Gastrocnemius medialis (tissue), 4 donors: ENCODE results near the gene CAMTA1. TPM values are rescaled to one million over a fixed set of nuclear protein-coding genes. Genes with fewer than 3 reads are reported as not detected.

ENCODE experiments used
- ATAC-seq, 2 donors: fragments of 150-250 bp; one replicate each; pipeline ENCODE4 v1.9.1; 2016
- DNase-seq, 2 donors: peaks; one replicate each; pipeline ENCODE4 v3.0.0-alpha.2; 2019
- H3K27ac ChIP-seq, 4 donors: fragments of 200-600 bp; sonication (generic); 1 replicate in 1 of 4; 2 replicates in 3 of 4; pipeline ENCODE4 v1.5.1; 2016 to 2018; ENCODE audit warnings: mild to moderate bottlenecking in 2 of 4, moderate library complexity in 1 of 4
- H3K27me3 ChIP-seq, 3 donors: fragments of 200-600 bp; sonication (generic) in 2 of 3; 1 replicate in 1 of 3; 2 replicates in 2 of 3; pipeline versions ENCODE4 v1.5.1 to v1.6.0; 2016 to 2019; ENCODE audit warnings: mild to moderate bottlenecking in 1 of 3, moderate library complexity in 1 of 3
- H3K36me3 ChIP-seq, 2 donors: fragments of 200-600 bp; sonication (generic) in 1 of 2; one replicate each; pipeline ENCODE4 v1.5.1; 2017 to 2018
- H3K4me1 ChIP-seq, 2 donors: fragments of 200-600 bp; sonication (generic) in 1 of 2; one replicate each; pipeline ENCODE4 v1.5.1; 2016 to 2017; ENCODE audit warnings: mild to moderate bottlenecking in 2 of 2
- H3K4me3 ChIP-seq, 4 donors: fragments of 200-600 bp; sonication (generic) in 3 of 4; 1 replicate in 1 of 4; 2 replicates in 3 of 4; pipeline ENCODE4 v1.5.1; 2016 to 2019; ENCODE audit warnings: mild to moderate bottlenecking in 2 of 4
- H3K9me3 ChIP-seq, 3 donors: fragments of 200-600 bp; sonication (generic) in 2 of 3; 1 replicate in 1 of 3; 2 replicates in 2 of 3; pipeline ENCODE4 v1.5.1; 2016 to 2019
- POLR2A ChIP-seq, 2 donors: fragments of 450-650 bp; IDR thresholded peaks; one replicate each; pipeline ENCODE4 v1.6.1; 2017; ENCODE audit warnings: antibody characterized with exemption in 2 of 2, mild to moderate bottlenecking in 2 of 2, moderate library complexity in 2 of 2
- in situ Hi-C, 4 donors: fragments of 200-750 bp; cut with MboI; loops; one replicate each; pipeline versions ENCODE4 v1.15.0 to v1.8.0; 2017; ENCODE audit warnings: low sequenced_read_pairs in 4 of 4
- intact Hi-C: fragments of 100-400 bp; cut with DNase I; formaldehyde crosslinking; loops from one replicate; pipeline ENCODE4 v1.15.1; 2023; ENCODE audit warnings: low total_unique reads
- total RNA-seq, 4 donors: library from RNA; depleted of rRNA; stranded (reverse); fragments of >200 nt; gene quantifications; one replicate each; pipeline versions ENCODE4 v1.1.0 to v1.2.3, GENCODE V29; 2016
- TF ChIP-seq, protein P1 (sequence below), 5 experiments: fragments of 450-650 bp in 3 of 5; fragments of 200-600 bp in 2 of 5; sonication (generic) in 2 of 5; IDR thresholded peaks in 4 of 5; conservative IDR thresholded peaks in 1 of 5; 1 replicate in 4 of 5; 2 replicates in 1 of 5; pipeline ENCODE4 v1.5.1; 2016 to 2019; ENCODE audit warnings: antibody characterized with exemption in 5 of 5, mild to moderate bottlenecking in 3 of 5, moderate library complexity in 3 of 5

Gene CAMTA1
- total RNA-seq, 4 donors from 2014 or later: 60.5 to 113 (median 70.4) TPM

GRCh38 chr1:7425229-7425628 is 640.0 kb downstream of the CAMTA1 start:
- no peaks in the 10 kb centered on the region for H3K27me3 ChIP-seq
- intact Hi-C loops (no loop called here), in situ Hi-C loops (no loop called here)
- no peaks in the 10 kb centered on the region for H3K9me3 ChIP-seq
- no peak overlapping the region for H3K4me3 ChIP-seq
- no peak overlapping the region for H3K27ac ChIP-seq
- no peaks in the 10 kb centered on the region for H3K4me1 ChIP-seq
- H3K36me3 ChIP-seq: no peaks in the 10 kb centered on the region
- ATAC-seq (no peak), DNase-seq (no peak)
- TF ChIP-seq, protein P1, sequence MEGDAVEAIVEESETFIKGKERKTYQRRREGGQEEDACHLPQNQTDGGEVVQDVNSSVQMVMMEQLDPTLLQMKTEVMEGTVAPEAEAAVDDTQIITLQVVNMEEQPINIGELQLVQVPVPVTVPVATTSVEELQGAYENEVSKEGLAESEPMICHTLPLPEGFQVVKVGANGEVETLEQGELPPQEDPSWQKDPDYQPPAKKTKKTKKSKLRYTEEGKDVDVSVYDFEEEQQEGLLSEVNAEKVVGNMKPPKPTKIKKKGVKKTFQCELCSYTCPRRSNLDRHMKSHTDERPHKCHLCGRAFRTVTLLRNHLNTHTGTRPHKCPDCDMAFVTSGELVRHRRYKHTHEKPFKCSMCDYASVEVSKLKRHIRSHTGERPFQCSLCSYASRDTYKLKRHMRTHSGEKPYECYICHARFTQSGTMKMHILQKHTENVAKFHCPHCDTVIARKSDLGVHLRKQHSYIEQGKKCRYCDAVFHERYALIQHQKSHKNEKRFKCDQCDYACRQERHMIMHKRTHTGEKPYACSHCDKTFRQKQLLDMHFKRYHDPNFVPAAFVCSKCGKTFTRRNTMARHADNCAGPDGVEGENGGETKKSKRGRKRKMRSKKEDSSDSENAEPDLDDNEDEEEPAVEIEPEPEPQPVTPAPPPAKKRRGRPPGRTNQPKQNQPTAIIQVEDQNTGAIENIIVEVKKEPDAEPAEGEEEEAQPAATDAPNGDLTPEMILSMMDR (IDR thresholded peaks at IDR 0.05 in 4 of 5, conservative IDR thresholded peaks at IDR 0.05 in 1 of 5): no peak
- TF ChIP-seq POLR2A (IDR thresholded peaks at IDR 0.05): no peak

DNA sequence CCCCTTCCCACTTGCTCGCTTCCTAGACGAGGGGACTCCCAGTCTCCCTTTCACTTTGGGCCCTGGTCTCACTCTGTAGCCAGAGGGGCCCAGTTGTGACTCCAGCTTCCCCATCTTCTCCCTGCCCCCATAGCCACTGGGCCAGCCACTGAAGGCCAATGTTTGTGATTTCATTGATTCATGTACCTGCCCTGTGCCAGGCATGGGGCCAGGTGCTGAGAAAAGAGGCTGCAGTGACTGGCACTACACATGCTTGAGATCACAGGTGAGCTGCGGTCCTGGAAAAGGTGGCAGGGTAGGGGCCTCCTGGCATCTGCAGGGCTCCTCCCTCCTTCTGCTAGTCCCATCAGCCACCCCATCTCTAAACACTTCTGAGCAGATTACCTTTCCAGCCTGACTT is 640.5 kb downstream of the CAMTA1 start:
- ATAC-seq: no peak
- no peak overlapping the region for H3K27ac ChIP-seq
- TF ChIP-seq, protein P1 (IDR thresholded peaks at IDR 0.05 in 4 of 5, conservative IDR thresholded peaks at IDR 0.05 in 1 of 5): no peak
- TF ChIP-seq POLR2A (IDR thresholded peaks at IDR 0.05): no peak
- no peaks in the 10 kb centered on the region for H3K27me3 ChIP-seq
- in situ Hi-C loops: no loop called here
- intact Hi-C loops: no loop called here
- no peaks in the 10 kb centered on the region for H3K36me3 ChIP-seq
- no peak overlapping the region for H3K4me3 ChIP-seq
- no peaks in the 10 kb centered on the region for H3K4me1 ChIP-seq
- H3K9me3 ChIP-seq: no peaks in the 10 kb centered on the region
- no peak for DNase-seq

GRCh38 chr1:7426780-7427604 is 641.7 kb downstream of the CAMTA1 start:
- H3K27me3 ChIP-seq: no peaks in the 10 kb centered on the region
- ATAC-seq (no peak), DNase-seq (no peak)
- no peaks in the 10 kb centered on the region for H3K9me3 ChIP-seq
- no peaks in the 10 kb centered on the region for H3K4me1 ChIP-seq
- no peak for TF ChIP-seq POLR2A (IDR thresholded peaks at IDR 0.05)
- TF ChIP-seq, protein P1 (IDR thresholded peaks at IDR 0.05 in 4 of 5, conservative IDR thresholded peaks at IDR 0.05 in 1 of 5): no peak
- intact Hi-C loops: no loop called here
- H3K36me3 ChIP-seq: no peaks in the 10 kb centered on the region
- H3K27ac ChIP-seq: no peak overlapping the region
- in situ Hi-C loops: no loop called here
- H3K4me3 ChIP-seq: no peak overlapping the region

- TF ChIP-seq, protein P1 (IDR thresholded peaks at IDR 0.05 in 4 of 5, conservative IDR thresholded peaks at IDR 0.05 in 1 of 5): no peak
- TF ChIP-seq POLR2A (IDR thresholded peaks at IDR 0.05): no peak
- ATAC-seq (no peak), DNase-seq (no peak)
- no peaks in the 10 kb centered on the region for H3K27me3 ChIP-seq
- in situ Hi-C loops (no loop called here), intact Hi-C loops (no loop called here)
- no peak overlapping the region for H3K4me3 ChIP-seq
- no peaks in the 10 kb centered on the region for H3K9me3 ChIP-seq
- H3K36me3 ChIP-seq: no peaks in the 10 kb centered on the region
- H3K27ac ChIP-seq: no peak overlapping the region
- no peaks in the 10 kb centered on the region for H3K4me1 ChIP-seq
Observed at GRCh38 chr1:7427605-7428300, 642.5 kb downstream of the CAMTA1 start.
